PC-3 (cell line): Measurements from ENCODE around the gene TEX30. TPM values are rescaled to one million over a fixed set of nuclear protein-coding genes. Genes with fewer than 3 reads are reported as not detected.

Source experiments
- ATAC-seq: fragments of 200-7000 bp; cut with Tn5 transposase; 2 replicates; pipeline ENCODE4 v1.9.1; 2020; ENCODE audit warnings: mild to moderate bottlenecking, moderate library complexity
- BruUV-seq: library from RNA; stranded (reverse); fragments of 400-500 nt; replicated peaks from 2 replicates; lab custom pipeline; 2021; lab: Mats Ljungman, UMichigan
- CTCF ChIA-PET: fragments of 300-600 bp; sonication (Branson Sonifier 250); formaldehyde crosslinking; loops from one replicate; lab custom pipeline; 2022; ENCODE audit warnings: antibody characterized with exemption; lab: Charles Lee
- POLR2A ChIA-PET: fragments of 300-600 bp; sonication (Branson Sonifier 250); formaldehyde crosslinking; loops from one replicate; lab custom pipeline; 2022; ENCODE audit warnings: antibody characterized with exemption; ENCODE audit not compliant: unreplicated experiment; lab: Charles Lee
- DNase-seq: peaks from one replicate; pipeline ENCODE4 v3.0.0-alpha.2; 2015
- H2AFZ ChIP-seq: fragments of 300-600 bp; sonication (generic); 2 replicates; pipeline ENCODE4 v1.6.0; 2016; ENCODE audit warnings: antibody characterized with exemption, low read length
- H3F3A ChIP-seq: fragments of 300-600 bp; sonication (generic); one replicate; pipeline ENCODE4 v1.6.0; 2017; ENCODE audit warnings: antibody characterized with exemption, low read length, control low read depth, mild to moderate bottlenecking; ENCODE audit not compliant: unreplicated experiment
- H3K27ac ChIP-seq: fragments of 300-600 bp; sonication (generic); 2 replicates; pipeline ENCODE4 v1.5.1; 2016; ENCODE audit warnings: mild to moderate bottlenecking, low read length
- H3K27me3 ChIP-seq: fragments of 300-600 bp; sonication (generic); 2 replicates; pipeline ENCODE4 v1.6.1; 2016; ENCODE audit warnings: low read length, mixed read lengths
- H3K36me3 ChIP-seq: fragments of 300-600 bp; sonication (generic); 2 replicates; pipeline ENCODE4 v1.6.1; 2016; ENCODE audit warnings: low read depth, mixed run types, low read length, mixed read lengths
- H3K4me1 ChIP-seq: fragments of 300-600 bp; sonication (generic); 2 replicates; pipeline ENCODE4 v1.5.1; 2016; ENCODE audit warnings: low read length; ENCODE audit not compliant: insufficient read depth
- H3K4me2 ChIP-seq: fragments of 300-600 bp; sonication (generic); 2 replicates; pipeline ENCODE4 v1.6.0; 2016; ENCODE audit warnings: low read length
- H3K4me3 ChIP-seq: fragments of 300-600 bp; sonication (generic); 2 replicates; pipeline ENCODE4 v1.5.1; 2016; ENCODE audit warnings: mild to moderate bottlenecking, low read length, mixed read lengths
- H3K79me2 ChIP-seq: fragments of 300-600 bp; sonication (generic); 2 replicates; pipeline ENCODE4 v1.6.1; 2017; ENCODE audit warnings: low read length, mixed read lengths
- H3K9ac ChIP-seq: fragments of 300-600 bp; sonication (generic); 2 replicates; pipeline ENCODE4 v1.6.0; 2016; ENCODE audit warnings: mild to moderate bottlenecking, low read length
- H3K9me2 ChIP-seq: fragments of 300-600 bp; sonication (generic); replicated peaks from 2 replicates; pipeline ENCODE4 v1.6.1; 2016; ENCODE audit warnings: mixed run types, low read length, mixed read lengths
- H3K9me3 ChIP-seq: fragments of 300-600 bp; sonication (generic); 2 replicates; pipeline ENCODE4 v1.6.1; 2016; ENCODE audit warnings: low read length, mixed read lengths
- H4K20me1 ChIP-seq: fragments of 300-600 bp; sonication (generic); 2 replicates; pipeline ENCODE4 v1.6.1; 2016; ENCODE audit warnings: low read length, mixed read lengths
- EZH2 ChIP-seq: fragments of 300-600 bp; sonication (generic); IDR thresholded peaks from one replicate; pipeline ENCODE4 v1.6.1; 2017; ENCODE audit warnings: antibody characterized with exemption, mild to moderate bottlenecking, low read length; ENCODE audit not compliant: unreplicated experiment
- EZH2phosphoT487 ChIP-seq: fragments of 300-600 bp; sonication (generic); IDR thresholded peaks from 2 replicates; pipeline ENCODE4 v1.6.1; 2018; ENCODE audit warnings: mild to moderate bottlenecking, antibody characterized with exemption, low read length, borderline replicate concordance
- intact Hi-C: fragments of 100-400 bp; cut with micrococcal nuclease; formaldehyde crosslinking; loops from 2 replicates; pipeline ENCODE4 v1.9.0; 2023
- total RNA-seq: library from RNA; depleted of rRNA; stranded (reverse); fragments of >200 nt; gene quantifications from 2 replicates; pipeline ENCODE4 v1.2.3, GENCODE V29; 2014
- TF ChIP-seq, protein P1 (sequence below): fragments of 300-600 bp; sonication (generic); conservative IDR thresholded peaks from 2 replicates; pipeline ENCODE4 v1.5.1; 2017; ENCODE audit warnings: antibody characterized with exemption, low read depth, mild to moderate bottlenecking, low read length

TEX30 gene
- total RNA-seq, 1 experiment from 2014 or later: 16.7 TPM

DNA sequence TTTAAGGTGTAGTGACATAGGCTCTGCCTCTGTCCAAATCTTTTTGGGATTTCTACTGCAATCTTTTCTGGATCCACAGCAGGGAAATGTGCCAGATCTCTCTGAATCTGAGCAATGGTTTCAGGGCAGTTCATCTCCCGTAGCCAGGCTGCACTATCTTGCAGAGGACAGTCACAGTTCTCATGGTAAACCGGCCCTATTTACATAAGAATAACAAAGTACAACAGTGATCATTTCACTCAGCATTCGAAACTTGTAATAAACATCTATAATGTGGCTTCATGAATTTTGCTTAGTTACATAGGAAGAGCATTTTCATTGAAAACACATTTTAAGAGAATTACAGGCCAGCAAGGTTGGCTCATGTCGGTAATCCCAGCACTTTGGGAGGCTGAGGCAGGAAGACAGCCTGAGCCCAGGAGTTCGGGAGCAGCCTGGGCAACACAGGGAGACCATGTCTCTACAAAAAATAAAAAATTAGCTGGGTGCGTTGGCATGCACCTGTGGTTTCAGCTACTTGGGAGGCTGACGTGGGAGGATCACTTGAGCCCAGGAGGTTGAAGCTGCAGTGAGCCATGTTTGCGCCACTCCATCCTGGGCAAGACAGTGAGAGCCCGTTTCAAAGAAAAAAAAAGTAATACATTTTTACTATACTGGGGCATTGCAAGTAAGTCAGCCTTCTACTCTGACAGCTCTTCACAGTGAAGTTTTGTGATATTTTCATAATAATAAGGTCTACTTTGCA, 20.2 kb upstream of the TEX30 start:
- TF ChIP-seq, protein P1, sequence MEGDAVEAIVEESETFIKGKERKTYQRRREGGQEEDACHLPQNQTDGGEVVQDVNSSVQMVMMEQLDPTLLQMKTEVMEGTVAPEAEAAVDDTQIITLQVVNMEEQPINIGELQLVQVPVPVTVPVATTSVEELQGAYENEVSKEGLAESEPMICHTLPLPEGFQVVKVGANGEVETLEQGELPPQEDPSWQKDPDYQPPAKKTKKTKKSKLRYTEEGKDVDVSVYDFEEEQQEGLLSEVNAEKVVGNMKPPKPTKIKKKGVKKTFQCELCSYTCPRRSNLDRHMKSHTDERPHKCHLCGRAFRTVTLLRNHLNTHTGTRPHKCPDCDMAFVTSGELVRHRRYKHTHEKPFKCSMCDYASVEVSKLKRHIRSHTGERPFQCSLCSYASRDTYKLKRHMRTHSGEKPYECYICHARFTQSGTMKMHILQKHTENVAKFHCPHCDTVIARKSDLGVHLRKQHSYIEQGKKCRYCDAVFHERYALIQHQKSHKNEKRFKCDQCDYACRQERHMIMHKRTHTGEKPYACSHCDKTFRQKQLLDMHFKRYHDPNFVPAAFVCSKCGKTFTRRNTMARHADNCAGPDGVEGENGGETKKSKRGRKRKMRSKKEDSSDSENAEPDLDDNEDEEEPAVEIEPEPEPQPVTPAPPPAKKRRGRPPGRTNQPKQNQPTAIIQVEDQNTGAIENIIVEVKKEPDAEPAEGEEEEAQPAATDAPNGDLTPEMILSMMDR: no peak
- TF ChIP-seq EZH2phosphoT487 (no peak), EZH2 (no peak)
- POLR2A ChIA-PET: no interaction called here
- H3K9me2 ChIP-seq: no peaks in the 10 kb centered on the region
- H3K79me2 ChIP-seq: 0 out of 2 replicates have a peak, but pooled peaks cover 5% of the 10 kb centered on the region
- BruUV-seq: no TSS peak
- H3K36me3 ChIP-seq: no peaks in the 10 kb centered on the region
- no peaks in the 10 kb centered on the region for H3F3A ChIP-seq
- no peak overlapping the region for H3K4me3 ChIP-seq
- no peak overlapping the region for H2AFZ ChIP-seq
- DNase-seq (no peak), ATAC-seq (no peak)
- H4K20me1 ChIP-seq: no peaks in the 10 kb centered on the region
- H3K4me1 ChIP-seq: no peaks in the 10 kb centered on the region
- intact Hi-C loops: no loop called here
- no peaks in the 10 kb centered on the region for H3K9me3 ChIP-seq
- H3K4me2 ChIP-seq: no peak overlapping the region
- CTCF ChIA-PET: no interaction called here
- H3K9ac ChIP-seq: no peak overlapping the region
- H3K27me3 ChIP-seq: no peaks in the 10 kb centered on the region
- H3K27ac ChIP-seq: no peak overlapping the region

DNA sequence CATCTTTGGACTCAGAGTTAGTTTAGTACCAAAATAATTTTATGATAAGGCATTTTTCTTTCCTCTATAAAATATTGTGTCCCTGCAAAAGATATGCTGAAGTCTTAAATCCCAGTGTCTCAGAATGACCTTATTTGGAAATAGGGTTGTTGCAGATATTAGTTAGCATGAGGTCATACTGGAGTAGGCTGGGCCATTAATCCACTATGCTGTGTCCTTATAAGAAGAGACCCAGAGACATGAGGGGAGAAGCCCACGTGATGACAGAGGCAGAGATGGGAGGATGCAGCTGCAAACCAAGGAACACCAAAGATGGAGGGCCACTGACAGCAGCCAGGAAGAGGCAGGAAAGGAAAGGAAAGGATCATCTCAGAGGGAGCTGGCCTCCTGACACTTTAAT, 18.8 kb upstream of the TEX30 start:
- H3K4me2 ChIP-seq: no peak overlapping the region
- no peak for ATAC-seq
- ChIA-PET CTCF (no interaction called here), POLR2A (no interaction called here)
- BruUV-seq: no TSS peak
- no peaks in the 10 kb centered on the region for H3K9me2 ChIP-seq
- H3K79me2 ChIP-seq: no peaks in the 10 kb centered on the region
- no peak overlapping the region for H3K27ac ChIP-seq
- H2AFZ ChIP-seq: no peak overlapping the region
- no peak for DNase-seq
- no peak overlapping the region for H3K4me3 ChIP-seq
- H3F3A ChIP-seq: no peaks in the 10 kb centered on the region
- no peaks in the 10 kb centered on the region for H3K4me1 ChIP-seq
- no peaks in the 10 kb centered on the region for H4K20me1 ChIP-seq
- intact Hi-C loops: no loop called here
- no peaks in the 10 kb centered on the region for H3K36me3 ChIP-seq
- TF ChIP-seq EZH2phosphoT487 (no peak), EZH2 (no peak)
- TF ChIP-seq, protein P1: no peak
- no peak overlapping the region for H3K9ac ChIP-seq
- H3K9me3 ChIP-seq: no peaks in the 10 kb centered on the region
- no peaks in the 10 kb centered on the region for H3K27me3 ChIP-seq

DNA sequence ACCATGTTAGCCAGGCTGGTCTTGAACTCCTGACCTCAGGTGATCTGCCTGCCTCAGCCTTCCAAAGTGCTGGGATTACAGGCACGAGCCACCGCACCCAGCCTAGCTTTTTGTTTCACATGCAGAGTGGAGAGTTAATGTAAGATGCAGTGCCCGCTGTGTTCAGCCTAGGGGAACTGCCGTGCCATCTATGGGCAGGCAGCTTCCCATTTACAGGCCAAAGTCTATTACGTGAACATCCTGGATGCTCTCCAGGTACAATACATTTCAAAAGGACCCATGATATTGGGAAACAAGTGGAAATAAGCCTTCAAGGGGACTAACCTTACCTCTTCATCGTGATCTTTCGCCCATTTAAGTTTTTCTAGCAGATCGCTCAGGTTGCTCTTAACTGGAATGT, 15.1 kb upstream of the TEX30 start:
- no TSS peak for BruUV-seq
- no peaks in the 10 kb centered on the region for H3F3A ChIP-seq
- CTCF ChIA-PET: no interaction called here

More for the DNA sequence above, 15.1 kb upstream of the TEX30 start:
- H3K4me1 ChIP-seq: no peaks in the 10 kb centered on the region
- H3K4me3 ChIP-seq: no peak overlapping the region
- no peak overlapping the region for H3K9ac ChIP-seq
- intact Hi-C loops: no loop called here
- H3K9me3 ChIP-seq: no peaks in the 10 kb centered on the region
- no peak overlapping the region for H3K27ac ChIP-seq
- H2AFZ ChIP-seq: no peak overlapping the region
- POLR2A ChIA-PET: no interaction called here
- TF ChIP-seq, protein P1: no peak
- no peak for TF ChIP-seq EZH2
- no peak for TF ChIP-seq EZH2phosphoT487
- no peaks in the 10 kb centered on the region for H3K79me2 ChIP-seq
- DNase-seq (no peak), ATAC-seq (no peak)
- no peaks in the 10 kb centered on the region for H3K9me2 ChIP-seq
- no peaks in the 10 kb centered on the region for H3K27me3 ChIP-seq
- no peak overlapping the region for H3K4me2 ChIP-seq
- no peaks in the 10 kb centered on the region for H3K36me3 ChIP-seq
- H4K20me1 ChIP-seq: no peaks in the 10 kb centered on the region
